Loucy (cell line): Measurements from ENCODE around the gene MAP4K3.

Source experiments
- EZH2phosphoT487 ChIP-seq: fragments of 200-600 bp; IDR thresholded peaks from 2 replicates; pipeline ENCODE4 v1.6.1; 2018; ENCODE audit warnings: antibody characterized with exemption, mild to moderate bottlenecking, moderate library complexity, borderline replicate concordance
- TF ChIP-seq, protein P1 (sequence below): fragments of 200-600 bp; sonication (generic); conservative IDR thresholded peaks from 2 replicates; pipeline ENCODE4 v1.5.1; 2014; ENCODE audit warnings: mild to moderate bottlenecking, antibody characterized with exemption, low read length

- TF ChIP-seq, protein P1, sequence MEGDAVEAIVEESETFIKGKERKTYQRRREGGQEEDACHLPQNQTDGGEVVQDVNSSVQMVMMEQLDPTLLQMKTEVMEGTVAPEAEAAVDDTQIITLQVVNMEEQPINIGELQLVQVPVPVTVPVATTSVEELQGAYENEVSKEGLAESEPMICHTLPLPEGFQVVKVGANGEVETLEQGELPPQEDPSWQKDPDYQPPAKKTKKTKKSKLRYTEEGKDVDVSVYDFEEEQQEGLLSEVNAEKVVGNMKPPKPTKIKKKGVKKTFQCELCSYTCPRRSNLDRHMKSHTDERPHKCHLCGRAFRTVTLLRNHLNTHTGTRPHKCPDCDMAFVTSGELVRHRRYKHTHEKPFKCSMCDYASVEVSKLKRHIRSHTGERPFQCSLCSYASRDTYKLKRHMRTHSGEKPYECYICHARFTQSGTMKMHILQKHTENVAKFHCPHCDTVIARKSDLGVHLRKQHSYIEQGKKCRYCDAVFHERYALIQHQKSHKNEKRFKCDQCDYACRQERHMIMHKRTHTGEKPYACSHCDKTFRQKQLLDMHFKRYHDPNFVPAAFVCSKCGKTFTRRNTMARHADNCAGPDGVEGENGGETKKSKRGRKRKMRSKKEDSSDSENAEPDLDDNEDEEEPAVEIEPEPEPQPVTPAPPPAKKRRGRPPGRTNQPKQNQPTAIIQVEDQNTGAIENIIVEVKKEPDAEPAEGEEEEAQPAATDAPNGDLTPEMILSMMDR, result no peak
- no peak for TF ChIP-seq EZH2phosphoT487
Observed at GRCh38 chr2:39232141-39232540, 204.9 kb downstream of the MAP4K3 start.
